GM20000 (cell line): Measurements from ENCODE around the gene PPM1J.

Experiments
- DNase-seq: peaks from one replicate; pipeline ENCODE4 v3.0.0; 2012; ENCODE audit warnings: low spot score
- TF ChIP-seq, protein P1 (sequence below): IDR thresholded peaks from 2 replicates; pipeline ENCODE4 v1.5.1; 2012; ENCODE audit warnings: mild to moderate bottlenecking, control low read depth; ENCODE audit errors: extremely low read depth, missing control alignments

PPM1J gene

DNA sequence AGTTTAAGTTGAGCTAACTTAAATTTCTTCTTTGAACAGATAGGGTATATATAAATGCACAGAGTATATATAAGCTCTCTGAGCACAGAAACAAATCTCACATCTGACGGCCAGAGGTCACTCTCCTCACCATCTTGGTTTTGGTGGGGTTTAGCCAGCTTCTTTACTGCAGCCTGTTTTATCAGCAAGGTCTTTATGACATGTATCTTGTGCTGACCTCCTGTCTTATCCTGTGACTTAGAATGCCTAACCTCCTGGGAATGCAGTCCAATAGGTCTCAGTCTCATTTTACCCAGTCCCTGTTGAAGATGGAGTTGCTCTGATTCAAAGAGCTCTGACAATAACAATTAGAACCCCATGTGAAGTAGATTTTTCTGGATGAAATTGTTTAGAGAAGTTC is 42.3 kb downstream of the PPM1J start:
- no peak for DNase-seq

DNA sequence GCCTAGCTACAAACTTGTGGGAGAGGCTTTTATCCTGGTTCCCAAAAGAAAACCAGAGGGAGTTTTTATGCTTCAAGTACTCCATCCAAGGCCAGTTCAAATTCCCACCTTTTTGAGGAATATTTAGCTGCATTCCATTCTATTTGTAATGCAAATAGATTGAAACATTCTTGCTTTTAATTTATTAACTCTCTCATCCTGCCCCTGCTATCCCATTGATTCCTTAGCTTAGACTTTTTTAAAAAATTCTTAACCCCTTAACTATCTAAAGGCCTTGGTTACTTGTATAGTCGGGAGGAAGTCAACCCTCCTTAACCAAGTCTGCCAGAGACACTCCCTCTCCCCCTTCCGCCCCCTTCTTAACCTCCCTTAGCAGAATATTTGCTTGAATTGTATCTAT is 43.1 kb downstream of the PPM1J start:
- DNase-seq: no peak
- TF ChIP-seq, protein P1, sequence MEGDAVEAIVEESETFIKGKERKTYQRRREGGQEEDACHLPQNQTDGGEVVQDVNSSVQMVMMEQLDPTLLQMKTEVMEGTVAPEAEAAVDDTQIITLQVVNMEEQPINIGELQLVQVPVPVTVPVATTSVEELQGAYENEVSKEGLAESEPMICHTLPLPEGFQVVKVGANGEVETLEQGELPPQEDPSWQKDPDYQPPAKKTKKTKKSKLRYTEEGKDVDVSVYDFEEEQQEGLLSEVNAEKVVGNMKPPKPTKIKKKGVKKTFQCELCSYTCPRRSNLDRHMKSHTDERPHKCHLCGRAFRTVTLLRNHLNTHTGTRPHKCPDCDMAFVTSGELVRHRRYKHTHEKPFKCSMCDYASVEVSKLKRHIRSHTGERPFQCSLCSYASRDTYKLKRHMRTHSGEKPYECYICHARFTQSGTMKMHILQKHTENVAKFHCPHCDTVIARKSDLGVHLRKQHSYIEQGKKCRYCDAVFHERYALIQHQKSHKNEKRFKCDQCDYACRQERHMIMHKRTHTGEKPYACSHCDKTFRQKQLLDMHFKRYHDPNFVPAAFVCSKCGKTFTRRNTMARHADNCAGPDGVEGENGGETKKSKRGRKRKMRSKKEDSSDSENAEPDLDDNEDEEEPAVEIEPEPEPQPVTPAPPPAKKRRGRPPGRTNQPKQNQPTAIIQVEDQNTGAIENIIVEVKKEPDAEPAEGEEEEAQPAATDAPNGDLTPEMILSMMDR: no peak

More for the DNA sequence above, 42.3 kb downstream of the PPM1J start:
- TF ChIP-seq, protein P1: no peak

DNA sequence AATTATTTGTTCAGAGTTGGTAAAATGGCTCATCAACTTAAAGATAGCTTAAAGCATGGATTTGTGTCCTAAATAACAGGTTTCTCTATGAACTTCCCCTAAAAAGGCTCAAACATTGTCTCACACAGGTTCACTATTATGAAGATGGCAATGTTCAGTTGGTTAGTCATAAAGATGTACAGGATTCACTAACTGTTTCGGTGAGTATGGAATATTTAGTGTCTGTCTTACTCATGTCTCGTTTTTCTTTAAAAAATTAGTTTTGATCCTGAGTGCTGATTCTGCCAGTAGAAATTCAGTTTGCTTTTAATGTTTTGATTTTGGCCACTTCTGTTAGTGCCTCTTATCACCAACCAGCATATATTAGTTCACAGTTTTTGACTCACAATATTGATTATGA is 48.2 kb downstream of the PPM1J start:
- TF ChIP-seq, protein P1: no peak
- DNase-seq: no peak

DNA sequence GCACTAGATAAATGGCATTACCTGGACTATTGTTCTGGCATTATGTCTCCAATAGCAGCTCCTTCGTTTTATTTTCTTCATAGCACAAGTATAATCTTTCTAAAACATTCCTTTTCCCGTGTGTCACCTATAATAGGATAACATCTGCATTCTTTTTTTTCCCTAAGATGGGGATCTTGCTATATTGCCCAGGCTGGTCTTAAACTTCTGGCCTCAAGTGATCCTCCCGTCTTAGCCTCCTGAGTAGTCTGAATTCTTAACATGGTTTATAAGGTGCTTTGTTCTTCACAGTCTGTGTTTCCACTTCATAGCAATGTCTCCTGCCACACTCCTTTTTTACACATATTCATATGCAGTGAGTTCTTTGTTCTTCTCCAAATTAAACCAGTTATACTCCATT is 49.3 kb downstream of the PPM1J start:
- TF ChIP-seq, protein P1: no peak
- DNase-seq: no peak
